PC-9 (cell line): Measurements from ENCODE around the gene NATD1.

Experiments used
- CTCF ChIP-seq: fragments of 200-600 bp; sonication (generic); conservative IDR thresholded peaks from 2 replicates; pipeline ENCODE4 v1.6.1; 2017; ENCODE audit warnings: mixed run types, antibody characterized with exemption, mild to moderate bottlenecking, moderate library complexity
- EZH2 ChIP-seq: fragments of 200-600 bp; sonication (generic); IDR thresholded peaks from 2 replicates; pipeline ENCODE4 v1.8.0; 2017; ENCODE audit warnings: antibody characterized with exemption, low read depth

GRCh38 chr17:21275047-21275578, 21.9 kb upstream of the NATD1 start:
- TF ChIP-seq CTCF (no peak), EZH2 (no peak)
